WTC11 (cell line): ENCODE measurements around the gene DLX2. TPM values are rescaled to one million over a fixed set of nuclear protein-coding genes. Genes with fewer than 3 reads are reported as not detected.

Experiments
- ATAC-seq: fragments of 200-7000 bp; cut with Tn5 transposase; 2 replicates; pipeline ENCODE4 v1.10.0; 2021; ENCODE audit warnings: mild to moderate bottlenecking, moderate library complexity
- CTCF ChIA-PET: fragments of 300-600 bp; sonication (Branson Sonifier 250); formaldehyde crosslinking; loops from one replicate; lab custom pipeline; 2021; ENCODE audit warnings: antibody characterized with exemption; lab: Charles Lee
- POLR2A ChIA-PET: fragments of 350-600 bp; sonication (Branson Sonifier 250); formaldehyde crosslinking; loops from one replicate; lab custom pipeline; 2021; ENCODE audit warnings: antibody characterized with exemption; lab: Charles Lee
- DNase-seq: peaks from one replicate; pipeline ENCODE4 v3.0.0; 2021; ENCODE audit warnings: low spot score
- H3K27ac Mint-ChIP-seq: 2 replicates; pipeline ENCODE4 v1.8.0; 2021; ENCODE audit warnings: mixed read lengths
- H3K27me3 Mint-ChIP-seq: 2 replicates; pipeline ENCODE4 v1.8.0; 2021; ENCODE audit warnings: low read depth, mild to moderate bottlenecking, moderate library complexity, mixed read lengths
- H3K36me3 Mint-ChIP-seq: 2 replicates; pipeline ENCODE4 v1.8.0; 2021; ENCODE audit warnings: mixed read lengths
- H3K4me1 Mint-ChIP-seq: 2 replicates; pipeline ENCODE4 v1.8.0; 2022; ENCODE audit warnings: mixed read lengths
- H3K4me3 Mint-ChIP-seq: 2 replicates; pipeline ENCODE4 v1.8.0; 2021; ENCODE audit warnings: mild to moderate bottlenecking, moderate library complexity, mixed read lengths
- H3K9me3 Mint-ChIP-seq: 2 replicates; pipeline ENCODE4 v1.8.0; 2021; ENCODE audit warnings: mixed read lengths
- CBFB ChIP-seq: sonication (generic); formaldehyde crosslinking; IDR thresholded peaks from 2 replicates; pipeline ENCODE4 v1.8.1; 2022; ENCODE audit warnings: mild to moderate bottlenecking, low read depth, missing genetic modification reagents
- NR3C1 ChIP-seq: sonication (generic); formaldehyde crosslinking; conservative IDR thresholded peaks from 2 replicates; pipeline ENCODE4 v1.8.1; 2023; ENCODE audit warnings: low read depth, mild to moderate bottlenecking, missing genetic modification reagents
- SMAD4 ChIP-seq: sonication (generic); formaldehyde crosslinking; IDR thresholded peaks from 2 replicates; pipeline ENCODE4 v1.8.0; 2022; ENCODE audit warnings: mild to moderate bottlenecking, missing genetic modification reagents
- SP1 ChIP-seq: sonication (generic); formaldehyde crosslinking; conservative IDR thresholded peaks from 2 replicates; pipeline ENCODE4 v1.8.1; 2022; ENCODE audit warnings: missing genetic modification reagents
- TEAD1 ChIP-seq: sonication (generic); formaldehyde crosslinking; IDR thresholded peaks from 2 replicates; pipeline ENCODE4 v1.8.0; 2022; ENCODE audit warnings: mild to moderate bottlenecking, missing genetic modification reagents
- ZBTB21 ChIP-seq: sonication (generic); formaldehyde crosslinking; IDR thresholded peaks from 2 replicates; pipeline ENCODE4 v1.8.1; 2023; ENCODE audit warnings: mild to moderate bottlenecking, missing genetic modification reagents, borderline replicate concordance
- ZNF317 ChIP-seq: sonication (generic); formaldehyde crosslinking; IDR thresholded peaks from 2 replicates; pipeline ENCODE4 v1.8.1; 2023; ENCODE audit warnings: low read depth, mild to moderate bottlenecking, moderate library complexity, missing genetic modification reagents, borderline replicate concordance
- total RNA-seq: library from RNA; stranded (reverse); gene quantifications from 3 replicates; pipeline ENCODE4 v1.2.3, GENCODE V29; 2021
- TF ChIP-seq, protein P1 (sequence below): sonication (generic); formaldehyde crosslinking; IDR thresholded peaks from 2 replicates; pipeline ENCODE4 v1.8.0; 2022; ENCODE audit warnings: mild to moderate bottlenecking, missing genetic modification reagents
- TF ChIP-seq, protein P2 (sequence below): sonication (generic); formaldehyde crosslinking; IDR thresholded peaks from 2 replicates; pipeline ENCODE4 v1.8.1; 2023; ENCODE audit warnings: mild to moderate bottlenecking, moderate library complexity, missing genetic modification reagents
- TF ChIP-seq, protein P3 (sequence below): sonication (generic); formaldehyde crosslinking; IDR thresholded peaks from 2 replicates; pipeline ENCODE4 v1.8.0; 2022; ENCODE audit warnings: mild to moderate bottlenecking, missing genetic modification reagents
- TF ChIP-seq, protein P4 (sequence below): sonication (generic); formaldehyde crosslinking; IDR thresholded peaks from 2 replicates; pipeline ENCODE4 v1.8.1; 2022; ENCODE audit warnings: mild to moderate bottlenecking, moderate library complexity, missing genetic modification reagents
- TF ChIP-seq, protein P5 (sequence below): sonication (generic); formaldehyde crosslinking; IDR thresholded peaks from 2 replicates; pipeline ENCODE4 v1.8.1; 2023; ENCODE audit warnings: mild to moderate bottlenecking, missing genetic modification reagents, moderate library complexity
- TF ChIP-seq, protein P6 (sequence below): sonication (generic); formaldehyde crosslinking; IDR thresholded peaks from 2 replicates; pipeline ENCODE4 v1.8.1; 2022; ENCODE audit warnings: missing genetic modification reagents, borderline replicate concordance
- TF ChIP-seq, protein P7 (sequence below): sonication (generic); formaldehyde crosslinking; IDR thresholded peaks from 2 replicates; pipeline ENCODE4 v1.8.1; 2023; ENCODE audit warnings: mild to moderate bottlenecking, missing genetic modification reagents, moderate library complexity
- TF ChIP-seq, protein P8 (sequence below): fragments of 250-450 bp; sonication (Bioruptor Pico); IDR thresholded peaks from 2 replicates; pipeline ENCODE4 v1.9.0; 2021; ENCODE audit warnings: mild to moderate bottlenecking, borderline replicate concordance

DLX2 gene
- total RNA-seq, 1 experiment from 2014 or later = 0.28 TPM

DNA sequence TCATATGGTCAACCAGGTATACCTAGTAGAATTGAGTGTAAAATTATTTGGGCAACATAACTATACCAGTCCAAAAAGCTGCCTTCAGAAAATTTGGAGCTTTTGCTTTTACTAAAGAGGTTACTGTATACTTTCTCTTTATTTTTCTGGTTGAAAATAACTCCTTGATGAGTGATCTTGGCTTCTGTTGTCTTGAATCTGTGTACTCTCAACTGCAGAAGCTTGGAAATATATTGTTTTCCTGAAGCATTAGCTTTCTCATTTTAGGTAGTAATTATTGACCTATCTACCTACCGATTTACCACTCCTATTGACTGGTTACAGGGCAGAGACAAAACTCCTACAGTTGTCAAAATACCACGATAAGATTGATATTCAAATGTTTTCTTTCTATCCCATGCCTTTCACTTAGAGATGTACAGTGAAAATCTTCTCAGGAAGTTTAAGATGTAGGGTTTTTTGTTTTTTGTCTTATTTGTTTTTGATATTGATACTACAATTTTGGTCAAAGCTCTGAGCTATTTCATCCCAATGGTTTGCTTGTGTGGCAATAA lies 53.1 kb downstream of the DLX2 start:
- no peak for ATAC-seq
- CTCF ChIA-PET = no interaction called here
- Mint-ChIP-seq H3K36me3 (no peaks in the 10 kb centered on the region), H3K4me1 (peaks cover 14% of the 10 kb centered on the region; the same call in 1 of the 2 replicates), H3K9me3 (no peaks in the 10 kb centered on the region), H3K27ac (no peak overlapping the region)
- DNase-seq = no peak
- TF ChIP-seq, protein P1, sequence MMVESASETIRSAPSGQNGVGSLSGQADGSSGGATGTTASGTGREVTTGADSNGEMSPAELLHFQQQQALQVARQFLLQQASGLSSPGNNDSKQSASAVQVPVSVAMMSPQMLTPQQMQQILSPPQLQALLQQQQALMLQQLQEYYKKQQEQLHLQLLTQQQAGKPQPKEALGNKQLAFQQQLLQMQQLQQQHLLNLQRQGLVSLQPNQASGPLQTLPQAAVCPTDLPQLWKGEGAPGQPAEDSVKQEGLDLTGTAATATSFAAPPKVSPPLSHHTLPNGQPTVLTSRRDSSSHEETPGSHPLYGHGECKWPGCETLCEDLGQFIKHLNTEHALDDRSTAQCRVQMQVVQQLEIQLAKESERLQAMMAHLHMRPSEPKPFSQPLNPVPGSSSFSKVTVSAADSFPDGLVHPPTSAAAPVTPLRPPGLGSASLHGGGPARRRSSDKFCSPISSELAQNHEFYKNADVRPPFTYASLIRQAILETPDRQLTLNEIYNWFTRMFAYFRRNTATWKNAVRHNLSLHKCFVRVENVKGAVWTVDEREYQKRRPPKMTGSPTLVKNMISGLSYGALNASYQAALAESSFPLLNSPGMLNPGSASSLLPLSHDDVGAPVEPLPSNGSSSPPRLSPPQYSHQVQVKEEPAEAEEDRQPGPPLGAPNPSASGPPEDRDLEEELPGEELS (CRISPR knock-in tag) = no peak
- TF ChIP-seq TEAD1 (CRISPR knock-in tag) (no peak), ZBTB21 (CRISPR knock-in tag) (no peak), SP1 (no peak), NR3C1 (CRISPR knock-in tag) (no peak), SMAD4 (no peak), CBFB (CRISPR knock-in tag) (no peak), ZNF317 (CRISPR knock-in tag) (no peak)
- TF ChIP-seq, protein P2, sequence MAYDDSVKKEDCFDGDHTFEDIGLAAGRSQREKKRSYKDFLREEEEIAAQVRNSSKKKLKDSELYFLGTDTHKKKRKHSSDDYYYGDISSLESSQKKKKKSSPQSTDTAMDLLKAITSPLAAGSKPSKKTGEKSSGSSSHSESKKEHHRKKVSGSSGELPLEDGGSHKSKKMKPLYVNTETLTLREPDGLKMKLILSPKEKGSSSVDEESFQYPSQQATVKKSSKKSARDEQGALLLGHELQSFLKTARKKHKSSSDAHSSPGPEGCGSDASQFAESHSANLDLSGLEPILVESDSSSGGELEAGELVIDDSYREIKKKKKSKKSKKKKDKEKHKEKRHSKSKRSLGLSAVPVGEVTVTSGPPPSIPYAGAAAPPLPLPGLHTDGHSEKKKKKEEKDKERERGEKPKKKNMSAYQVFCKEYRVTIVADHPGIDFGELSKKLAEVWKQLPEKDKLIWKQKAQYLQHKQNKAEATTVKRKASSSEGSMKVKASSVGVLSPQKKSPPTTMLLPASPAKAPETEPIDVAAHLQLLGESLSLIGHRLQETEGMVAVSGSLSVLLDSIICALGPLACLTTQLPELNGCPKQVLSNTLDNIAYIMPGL (CRISPR knock-in tag) = no peak
- TF ChIP-seq, protein P3, sequence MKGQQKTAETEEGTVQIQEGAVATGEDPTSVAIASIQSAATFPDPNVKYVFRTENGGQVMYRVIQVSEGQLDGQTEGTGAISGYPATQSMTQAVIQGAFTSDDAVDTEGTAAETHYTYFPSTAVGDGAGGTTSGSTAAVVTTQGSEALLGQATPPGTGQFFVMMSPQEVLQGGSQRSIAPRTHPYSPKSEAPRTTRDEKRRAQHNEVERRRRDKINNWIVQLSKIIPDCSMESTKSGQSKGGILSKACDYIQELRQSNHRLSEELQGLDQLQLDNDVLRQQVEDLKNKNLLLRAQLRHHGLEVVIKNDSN (CRISPR knock-in tag) = no peak
- TF ChIP-seq, protein P4, sequence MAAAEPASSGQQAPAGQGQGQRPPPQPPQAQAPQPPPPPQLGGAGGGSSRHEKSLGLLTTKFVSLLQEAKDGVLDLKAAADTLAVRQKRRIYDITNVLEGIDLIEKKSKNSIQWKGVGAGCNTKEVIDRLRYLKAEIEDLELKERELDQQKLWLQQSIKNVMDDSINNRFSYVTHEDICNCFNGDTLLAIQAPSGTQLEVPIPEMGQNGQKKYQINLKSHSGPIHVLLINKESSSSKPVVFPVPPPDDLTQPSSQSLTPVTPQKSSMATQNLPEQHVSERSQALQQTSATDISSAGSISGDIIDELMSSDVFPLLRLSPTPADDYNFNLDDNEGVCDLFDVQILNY (CRISPR knock-in tag) = no peak
- TF ChIP-seq, protein P5, sequence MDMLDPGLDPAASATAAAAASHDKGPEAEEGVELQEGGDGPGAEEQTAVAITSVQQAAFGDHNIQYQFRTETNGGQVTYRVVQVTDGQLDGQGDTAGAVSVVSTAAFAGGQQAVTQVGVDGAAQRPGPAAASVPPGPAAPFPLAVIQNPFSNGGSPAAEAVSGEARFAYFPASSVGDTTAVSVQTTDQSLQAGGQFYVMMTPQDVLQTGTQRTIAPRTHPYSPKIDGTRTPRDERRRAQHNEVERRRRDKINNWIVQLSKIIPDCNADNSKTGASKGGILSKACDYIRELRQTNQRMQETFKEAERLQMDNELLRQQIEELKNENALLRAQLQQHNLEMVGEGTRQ = no peak
- TF ChIP-seq, protein P6, sequence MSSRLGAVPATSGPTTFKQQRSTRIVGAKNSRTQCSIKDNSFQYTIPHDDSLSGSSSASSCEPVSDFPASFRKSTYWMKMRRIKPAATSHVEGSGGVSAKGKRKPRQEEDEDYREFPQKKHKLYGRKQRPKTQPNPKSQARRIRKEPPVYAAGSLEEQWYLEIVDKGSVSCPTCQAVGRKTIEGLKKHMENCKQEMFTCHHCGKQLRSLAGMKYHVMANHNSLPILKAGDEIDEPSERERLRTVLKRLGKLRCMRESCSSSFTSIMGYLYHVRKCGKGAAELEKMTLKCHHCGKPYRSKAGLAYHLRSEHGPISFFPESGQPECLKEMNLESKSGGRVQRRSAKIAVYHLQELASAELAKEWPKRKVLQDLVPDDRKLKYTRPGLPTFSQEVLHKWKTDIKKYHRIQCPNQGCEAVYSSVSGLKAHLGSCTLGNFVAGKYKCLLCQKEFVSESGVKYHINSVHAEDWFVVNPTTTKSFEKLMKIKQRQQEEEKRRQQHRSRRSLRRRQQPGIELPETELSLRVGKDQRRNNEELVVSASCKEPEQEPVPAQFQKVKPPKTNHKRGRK (CRISPR knock-in tag) = no peak
- TF ChIP-seq, protein P7, sequence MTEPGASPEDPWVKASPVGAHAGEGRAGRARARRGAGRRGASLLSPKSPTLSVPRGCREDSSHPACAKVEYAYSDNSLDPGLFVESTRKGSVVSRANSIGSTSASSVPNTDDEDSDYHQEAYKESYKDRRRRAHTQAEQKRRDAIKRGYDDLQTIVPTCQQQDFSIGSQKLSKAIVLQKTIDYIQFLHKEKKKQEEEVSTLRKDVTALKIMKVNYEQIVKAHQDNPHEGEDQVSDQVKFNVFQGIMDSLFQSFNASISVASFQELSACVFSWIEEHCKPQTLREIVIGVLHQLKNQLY (CRISPR knock-in tag) = no peak
- TF ChIP-seq, protein P8, sequence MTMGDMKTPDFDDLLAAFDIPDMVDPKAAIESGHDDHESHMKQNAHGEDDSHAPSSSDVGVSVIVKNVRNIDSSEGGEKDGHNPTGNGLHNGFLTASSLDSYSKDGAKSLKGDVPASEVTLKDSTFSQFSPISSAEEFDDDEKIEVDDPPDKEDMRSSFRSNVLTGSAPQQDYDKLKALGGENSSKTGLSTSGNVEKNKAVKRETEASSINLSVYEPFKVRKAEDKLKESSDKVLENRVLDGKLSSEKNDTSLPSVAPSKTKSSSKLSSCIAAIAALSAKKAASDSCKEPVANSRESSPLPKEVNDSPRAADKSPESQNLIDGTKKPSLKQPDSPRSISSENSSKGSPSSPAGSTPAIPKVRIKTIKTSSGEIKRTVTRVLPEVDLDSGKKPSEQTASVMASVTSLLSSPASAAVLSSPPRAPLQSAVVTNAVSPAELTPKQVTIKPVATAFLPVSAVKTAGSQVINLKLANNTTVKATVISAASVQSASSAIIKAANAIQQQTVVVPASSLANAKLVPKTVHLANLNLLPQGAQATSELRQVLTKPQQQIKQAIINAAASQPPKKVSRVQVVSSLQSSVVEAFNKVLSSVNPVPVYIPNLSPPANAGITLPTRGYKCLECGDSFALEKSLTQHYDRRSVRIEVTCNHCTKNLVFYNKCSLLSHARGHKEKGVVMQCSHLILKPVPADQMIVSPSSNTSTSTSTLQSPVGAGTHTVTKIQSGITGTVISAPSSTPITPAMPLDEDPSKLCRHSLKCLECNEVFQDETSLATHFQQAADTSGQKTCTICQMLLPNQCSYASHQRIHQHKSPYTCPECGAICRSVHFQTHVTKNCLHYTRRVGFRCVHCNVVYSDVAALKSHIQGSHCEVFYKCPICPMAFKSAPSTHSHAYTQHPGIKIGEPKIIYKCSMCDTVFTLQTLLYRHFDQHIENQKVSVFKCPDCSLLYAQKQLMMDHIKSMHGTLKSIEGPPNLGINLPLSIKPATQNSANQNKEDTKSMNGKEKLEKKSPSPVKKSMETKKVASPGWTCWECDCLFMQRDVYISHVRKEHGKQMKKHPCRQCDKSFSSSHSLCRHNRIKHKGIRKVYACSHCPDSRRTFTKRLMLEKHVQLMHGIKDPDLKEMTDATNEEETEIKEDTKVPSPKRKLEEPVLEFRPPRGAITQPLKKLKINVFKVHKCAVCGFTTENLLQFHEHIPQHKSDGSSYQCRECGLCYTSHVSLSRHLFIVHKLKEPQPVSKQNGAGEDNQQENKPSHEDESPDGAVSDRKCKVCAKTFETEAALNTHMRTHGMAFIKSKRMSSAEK (CRISPR knock-in tag) = no peak
- TF ChIP-seq, all 79 proteins: peak for 0
- POLR2A ChIA-PET = no interaction called here
- no peaks in the 10 kb centered on the region for H3K27me3 Mint-ChIP-seq
- no peak overlapping the region for H3K4me3 Mint-ChIP-seq

Other genes with a start within 250 kb of the DLX2 start
- gene SLC25A12, start 208.7 kb downstream of the DLX2 start, total RNA-seq = 7.3 to 9.0 TPM (median 7.8 TPM) in 3 replicates
- 50.6 to 58.9 TPM (median 54.5 TPM) in 3 replicates for gene HAT1, start 180.4 kb downstream of the DLX2 start, total RNA-seq
- gene METAP1D, start 102.9 kb downstream of the DLX2 start, total RNA-seq = 4.7 to 6.0 TPM (median 5.1 TPM) in 3 replicates
- not detected in 3 replicates for gene DLX1, start 17.4 kb downstream of the DLX2 start, total RNA-seq